Suprapubic skin (tissue), 4 donors: ENCODE measurements around the gene SYNRG. TPM values are rescaled to one million over a fixed set of nuclear protein-coding genes. Genes with fewer than 3 reads are reported as not detected.

Experiments
- total RNA-seq, 4 donors: library from RNA; depleted of rRNA; stranded (reverse); fragments of >200 nt; gene quantifications; one replicate each; pipeline ENCODE4 v1.1.0, GENCODE V29; 2016

Gene SYNRG
- total RNA-seq, 4 donors from 2014 or later: 21.2 to 48.5 (median 25.5) TPM

Other genes with a start within 250 kb of the SYNRG start
- gene C17orf78, start 233.4 kb downstream of the SYNRG start, total RNA-seq: not detected
- gene ACACA, start 202.6 kb downstream of the SYNRG start, total RNA-seq: 10 to 100 TPM; 47.9 to 56.2 (median 51.4) TPM
- gene TADA2A, start 202.5 kb downstream of the SYNRG start, total RNA-seq: 10 to 100 TPM; 10.5 to 39.3 (median 16.1) TPM
- 100 to 1,000 TPM in 1 of 4 donors, 10 to 100 TPM in 3; 31.4 to 107 (median 68.5) TPM for gene DUSP14, start 119.5 kb downstream of the SYNRG start, total RNA-seq
- gene DDX52, start 34.0 kb upstream of the SYNRG start, total RNA-seq: 10 to 100 TPM; 15.6 to 21.7 (median 18.6) TPM
- gene HNF1B, start 135.6 kb upstream of the SYNRG start, total RNA-seq: not detected